Activated T-cell treated with anti-CD3 and anti-CD28 coated beads, Interleukin-2, amount 50 U/mL, for 24 hours (primary cell): ENCODE measurements around the gene MTRF1L.

Source experiments
- DNase-seq: peaks from one replicate; pipeline ENCODE4 v3.0.0-alpha.2; 2020
- H3K27ac Mint-ChIP-seq: 2 replicates; pipeline ENCODE4 v1.8.0; 2020; ENCODE audit warnings: mild to moderate bottlenecking, mixed read lengths
- H3K27me3 Mint-ChIP-seq: 2 replicates; pipeline ENCODE4 v1.8.0; 2020; ENCODE audit warnings: mixed read lengths
- H3K36me3 Mint-ChIP-seq: 2 replicates; pipeline ENCODE4 v1.8.0; 2020; ENCODE audit warnings: low read depth, mixed read lengths
- H3K4me1 Mint-ChIP-seq: 2 replicates; pipeline ENCODE4 v1.8.0; 2020; ENCODE audit warnings: low read depth, mixed read lengths
- H3K4me3 Mint-ChIP-seq: 2 replicates; pipeline ENCODE4 v1.8.0; 2020; ENCODE audit warnings: mild to moderate bottlenecking, moderate library complexity, mixed read lengths
- H3K9me3 Mint-ChIP-seq: 2 replicates; pipeline ENCODE4 v1.8.0; 2020; ENCODE audit warnings: mixed read lengths

Gene MTRF1L

GRCh38 chr6:153002613-153003365 lies at the start of gene MTRF1L:
MTRF1L (minus strand) TSS chr6:153002709; CDS start chr6:153002685, 24 bp downstream.
- DNase-seq, result peak; percentile 89
- Mint-ChIP-seq H3K4me1 (peaks cover 41% of the 10 kb centered on the region), H3K9me3 (no peaks in the 10 kb centered on the region), H3K27me3 (no peaks in the 10 kb centered on the region), H3K4me3 (peak within 1 kb of the TSS; percentile 100), H3K36me3 (peaks cover 47% of the 10 kb centered on the region), H3K27ac (peak within 1 kb of the TSS; percentile 99)

DNA sequence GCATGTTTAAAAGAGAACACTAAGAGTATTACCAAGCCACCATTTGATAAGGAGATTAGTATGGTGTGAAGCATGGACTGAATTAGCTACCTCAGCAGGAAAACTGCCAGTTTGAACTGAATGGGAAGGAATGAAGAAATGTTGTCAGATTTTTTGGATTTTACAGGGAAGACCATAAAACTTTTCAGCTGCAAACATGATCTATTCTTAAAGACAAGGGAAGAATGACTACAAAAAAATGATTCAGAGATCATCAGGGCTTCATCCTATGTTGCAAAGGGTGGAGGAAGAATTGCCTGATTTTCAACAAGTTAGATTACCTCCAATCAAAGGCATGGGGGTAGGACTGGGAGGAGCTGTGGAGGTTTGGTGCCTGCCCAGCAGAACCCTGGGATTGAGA lies 49.3 kb upstream of the MTRF1L start:
- no peaks in the 10 kb centered on the region for H3K9me3 Mint-ChIP-seq
- H3K36me3 Mint-ChIP-seq, result no peaks in the 10 kb centered on the region
- no peaks in the 10 kb centered on the region for H3K4me1 Mint-ChIP-seq
- peaks cover 6% of the 10 kb centered on the region for H3K27me3 Mint-ChIP-seq
- H3K27ac Mint-ChIP-seq, result no peak overlapping the region
- no peak overlapping the region for H3K4me3 Mint-ChIP-seq
- no peak for DNase-seq

DNA sequence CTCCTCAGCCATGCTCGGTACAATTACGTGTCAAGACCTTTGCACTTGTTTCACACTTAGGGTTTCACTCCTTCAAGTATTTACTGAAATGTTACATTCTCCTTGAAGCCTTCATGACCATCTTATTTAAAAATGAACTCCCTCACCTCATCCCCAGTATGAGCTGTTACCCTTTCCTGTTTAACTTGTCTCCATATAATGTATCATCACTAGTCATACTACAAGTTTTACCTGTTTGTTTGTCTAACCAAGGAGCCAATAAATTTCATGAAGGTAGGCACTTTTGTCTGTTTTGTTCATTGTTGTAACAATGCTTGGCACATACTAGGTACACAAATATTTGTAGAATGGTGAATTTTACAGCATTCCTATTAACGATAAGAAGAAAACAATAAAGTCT lies 46.1 kb upstream of the MTRF1L start:
- Mint-ChIP-seq H3K4me1 (no peaks in the 10 kb centered on the region), H3K9me3 (no peaks in the 10 kb centered on the region), H3K27me3 (no peaks in the 10 kb centered on the region), H3K36me3 (no peaks in the 10 kb centered on the region), H3K4me3 (no peak overlapping the region), H3K27ac (no peak overlapping the region)
- DNase-seq, result no peak

DNA sequence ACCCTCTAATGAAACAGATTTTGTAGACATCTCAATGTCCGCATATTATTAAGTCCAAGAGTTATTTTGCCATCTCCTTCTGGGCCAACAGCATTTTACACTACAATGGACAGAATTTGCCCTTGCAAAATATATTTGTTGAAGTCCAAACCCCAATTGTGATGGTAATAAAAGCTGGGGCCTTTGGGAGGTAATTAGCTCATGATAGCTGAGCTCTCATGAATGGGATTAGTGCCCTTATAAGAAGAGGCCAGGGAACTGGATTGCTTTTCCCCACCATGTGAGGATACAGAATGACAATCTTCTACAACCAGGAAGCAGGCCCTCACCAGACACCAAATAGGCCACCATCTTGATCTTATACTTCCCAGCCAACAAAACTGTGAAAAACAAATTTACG lies 44.9 kb upstream of the MTRF1L start:
- no peak for DNase-seq
- H3K27me3 Mint-ChIP-seq, result peaks cover 4% of the 10 kb centered on the region
- H3K9me3 Mint-ChIP-seq, result no peaks in the 10 kb centered on the region
- H3K4me1 Mint-ChIP-seq, result no peaks in the 10 kb centered on the region
- H3K4me3 Mint-ChIP-seq, result no peak overlapping the region
- H3K27ac Mint-ChIP-seq, result no peak overlapping the region
- H3K36me3 Mint-ChIP-seq, result no peaks in the 10 kb centered on the region

- no peaks in the 10 kb centered on the region for H3K9me3 Mint-ChIP-seq
- no peak for DNase-seq
- no peak overlapping the region for H3K4me3 Mint-ChIP-seq
- H3K36me3 Mint-ChIP-seq, result no peaks in the 10 kb centered on the region
- no peaks in the 10 kb centered on the region for H3K4me1 Mint-ChIP-seq
- no peak overlapping the region for H3K27ac Mint-ChIP-seq
- peaks cover 8% of the 10 kb centered on the region for H3K27me3 Mint-ChIP-seq
Measured at GRCh38 chr6:153045271-153045670, 42.8 kb upstream of the MTRF1L start.

- no peak for DNase-seq
- Mint-ChIP-seq H3K27me3 (peaks cover 12% of the 10 kb centered on the region), H3K27ac (no peak overlapping the region), H3K9me3 (no peaks in the 10 kb centered on the region), H3K4me1 (no peaks in the 10 kb centered on the region), H3K4me3 (no peak overlapping the region), H3K36me3 (no peaks in the 10 kb centered on the region)
Measured at GRCh38 chr6:153044295-153044694, 41.8 kb upstream of the MTRF1L start.

GRCh38 chr6:153043719-153044118 lies 41.2 kb upstream of the MTRF1L start:
- no peak overlapping the region for H3K4me3 Mint-ChIP-seq
- no peak overlapping the region for H3K27ac Mint-ChIP-seq
- H3K36me3 Mint-ChIP-seq, result no peaks in the 10 kb centered on the region
- H3K9me3 Mint-ChIP-seq, result no peaks in the 10 kb centered on the region
- peaks cover 15% of the 10 kb centered on the region for H3K27me3 Mint-ChIP-seq
- no peaks in the 10 kb centered on the region for H3K4me1 Mint-ChIP-seq
- DNase-seq, result no peak

GRCh38 chr6:153038378-153039057 lies 36.0 kb upstream of the MTRF1L start:
- no peak overlapping the region for H3K4me3 Mint-ChIP-seq
- no peak for DNase-seq
- no peaks in the 10 kb centered on the region for H3K36me3 Mint-ChIP-seq
- H3K4me1 Mint-ChIP-seq, result no peaks in the 10 kb centered on the region
- no peak overlapping the region for H3K27ac Mint-ChIP-seq
- no peaks in the 10 kb centered on the region for H3K9me3 Mint-ChIP-seq
- H3K27me3 Mint-ChIP-seq, result peaks cover 17% of the 10 kb centered on the region

- H3K4me3 Mint-ChIP-seq, result no peak overlapping the region
- no peaks in the 10 kb centered on the region for H3K36me3 Mint-ChIP-seq
- DNase-seq, result no peak
- peaks cover 12% of the 10 kb centered on the region for H3K27me3 Mint-ChIP-seq
- no peak overlapping the region for H3K27ac Mint-ChIP-seq
- H3K9me3 Mint-ChIP-seq, result no peaks in the 10 kb centered on the region
- no peaks in the 10 kb centered on the region for H3K4me1 Mint-ChIP-seq
Measured at GRCh38 chr6:153034139-153034538, 31.6 kb upstream of the MTRF1L start.

- Mint-ChIP-seq H3K36me3 (no peaks in the 10 kb centered on the region), H3K9me3 (no peaks in the 10 kb centered on the region), H3K4me1 (no peaks in the 10 kb centered on the region), H3K27ac (no peak overlapping the region), H3K4me3 (no peak overlapping the region), H3K27me3 (peaks cover 15% of the 10 kb centered on the region)
- DNase-seq, result no peak
Measured at GRCh38 chr6:153032255-153032882, 29.9 kb upstream of the MTRF1L start.

- no peaks in the 10 kb centered on the region for H3K4me1 Mint-ChIP-seq
- H3K9me3 Mint-ChIP-seq, result no peaks in the 10 kb centered on the region
- DNase-seq, result no peak
- H3K27me3 Mint-ChIP-seq, result peaks cover 20% of the 10 kb centered on the region
- no peaks in the 10 kb centered on the region for H3K36me3 Mint-ChIP-seq
- H3K27ac Mint-ChIP-seq, result no peak overlapping the region
- H3K4me3 Mint-ChIP-seq, result no peak overlapping the region
Measured at GRCh38 chr6:153031335-153031955, 28.9 kb upstream of the MTRF1L start.

DNA sequence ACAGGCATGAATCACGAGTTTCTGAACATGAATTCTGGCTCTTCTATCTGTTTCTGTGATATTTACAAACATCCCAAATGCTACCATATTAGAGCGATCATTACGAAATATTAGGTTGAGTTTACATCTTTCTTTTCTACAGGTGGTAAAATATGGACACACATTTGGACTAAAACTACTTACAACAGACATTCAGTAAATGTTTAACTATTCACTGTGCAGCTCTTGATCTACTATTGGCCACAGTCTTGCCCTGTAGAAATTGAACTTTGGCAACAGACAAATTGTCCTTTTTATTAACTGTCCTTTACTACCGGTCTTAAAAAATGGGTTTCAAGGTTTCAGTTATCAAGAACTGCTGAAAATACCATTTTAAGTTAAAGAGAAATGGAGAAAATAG lies 26.5 kb upstream of the MTRF1L start:
- H3K9me3 Mint-ChIP-seq, result no peaks in the 10 kb centered on the region
- no peak for DNase-seq
- H3K27me3 Mint-ChIP-seq, result peaks cover 29% of the 10 kb centered on the region
- H3K4me3 Mint-ChIP-seq, result no peak overlapping the region
- H3K27ac Mint-ChIP-seq, result no peak overlapping the region
- H3K4me1 Mint-ChIP-seq, result peaks cover 1% of the 10 kb centered on the region
- H3K36me3 Mint-ChIP-seq, result no peaks in the 10 kb centered on the region

DNA sequence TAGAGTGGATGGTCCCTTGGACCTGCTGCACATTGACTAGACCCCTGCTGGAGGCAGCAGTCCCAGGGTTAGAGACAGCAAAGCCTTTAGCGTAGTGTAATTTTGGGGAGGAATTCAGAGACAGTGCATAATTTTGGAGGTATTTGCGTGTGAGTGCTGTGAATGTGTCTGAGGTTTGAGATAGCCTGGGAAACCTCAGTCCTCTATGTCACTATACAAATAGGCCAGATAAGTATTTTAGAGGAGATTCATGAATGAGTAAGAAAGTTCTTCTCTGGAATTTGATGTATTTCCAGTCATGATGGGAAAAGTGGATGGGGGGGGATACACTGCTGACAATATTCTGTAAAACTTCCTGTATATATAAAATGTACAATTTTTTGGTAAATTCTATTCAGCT lies 25.8 kb upstream of the MTRF1L start:
- H3K4me3 Mint-ChIP-seq, result no peak overlapping the region
- H3K27ac Mint-ChIP-seq, result no peak overlapping the region
- no peaks in the 10 kb centered on the region for H3K9me3 Mint-ChIP-seq
- H3K36me3 Mint-ChIP-seq, result no peaks in the 10 kb centered on the region
- peaks cover 1% of the 10 kb centered on the region for H3K4me1 Mint-ChIP-seq
- H3K27me3 Mint-ChIP-seq, result peaks cover 31% of the 10 kb centered on the region
- no peak for DNase-seq

GRCh38 chr6:153027480-153027879 lies 25.0 kb upstream of the MTRF1L start:
- Mint-ChIP-seq H3K27me3 (peaks cover 31% of the 10 kb centered on the region), H3K9me3 (no peaks in the 10 kb centered on the region), H3K27ac (no peak overlapping the region), H3K36me3 (no peaks in the 10 kb centered on the region), H3K4me3 (no peak overlapping the region), H3K4me1 (peaks cover 1% of the 10 kb centered on the region)
- DNase-seq, result no peak

DNA sequence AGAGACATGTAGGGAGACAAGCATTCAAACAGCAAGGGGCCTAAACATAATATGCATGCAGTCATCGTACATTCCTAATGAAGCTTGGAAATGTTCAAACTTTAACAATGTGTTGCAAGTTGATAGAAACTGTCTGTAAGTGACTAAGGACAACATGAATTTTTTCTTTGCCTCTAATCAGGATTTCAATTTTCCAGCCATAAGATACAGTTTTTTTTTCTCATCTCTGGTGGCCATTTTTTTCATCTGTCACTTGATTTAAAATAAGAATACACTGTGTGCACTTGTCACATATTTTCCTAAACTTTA lies 22.2 kb upstream of the MTRF1L start:
- Mint-ChIP-seq H3K9me3 (no peaks in the 10 kb centered on the region), H3K36me3 (no peaks in the 10 kb centered on the region), H3K4me3 (no peak overlapping the region), H3K4me1 (peaks cover 1% of the 10 kb centered on the region), H3K27ac (no peak overlapping the region), H3K27me3 (peaks cover 28% of the 10 kb centered on the region)
- no peak for DNase-seq
